ENCODE results near the gene GLB1L2. TPM values are rescaled to one million over a fixed set of nuclear protein-coding genes. Genes with fewer than 3 reads are reported as not detected.

Gene GLB1L2
- total RNA-seq, 1 experiment from 2014 or later = 19.0 TPM

- Mint-ChIP-seq H3K4me3 (ENCODE audit: low read depth, unreplicated experiment) (no peak overlapping the region), H3K27ac (ENCODE audit: unreplicated experiment) (no peak overlapping the region), H3K27me3 (ENCODE audit: unreplicated experiment) (peaks cover 28% of the 10 kb centered on the region), H3K36me3 (ENCODE audit: insufficient read depth, unreplicated experiment) (no peaks in the 10 kb centered on the region), H3K9me3 (ENCODE audit: low read depth, unreplicated experiment) (peaks cover 11% of the 10 kb centered on the region), H3K4me1 (ENCODE audit: low read depth, unreplicated experiment) (no peaks in the 10 kb centered on the region)
- TF ChIP-seq CTCF (IDR thresholded peaks at IDR 0.05; ENCODE audit: unreplicated experiment) = no peak
- intact Hi-C loops (cut with micrococcal nuclease; ENCODE audit: unreplicated experiment) = no loop called here
- BruUV-seq (replicated peaks) = no TSS peak
- no peak for DNase-seq
- CTCF ChIA-PET = interaction anchor here (0.8 kb wide), 1 partner anchor 11 kb away, joined by 3 read pairs; no protein-coding TSS in a partner anchor
These were observed 41.1 kb upstream of the GLB1L2 start for GRCh38 chr11:134290646-134291045.

DNA sequence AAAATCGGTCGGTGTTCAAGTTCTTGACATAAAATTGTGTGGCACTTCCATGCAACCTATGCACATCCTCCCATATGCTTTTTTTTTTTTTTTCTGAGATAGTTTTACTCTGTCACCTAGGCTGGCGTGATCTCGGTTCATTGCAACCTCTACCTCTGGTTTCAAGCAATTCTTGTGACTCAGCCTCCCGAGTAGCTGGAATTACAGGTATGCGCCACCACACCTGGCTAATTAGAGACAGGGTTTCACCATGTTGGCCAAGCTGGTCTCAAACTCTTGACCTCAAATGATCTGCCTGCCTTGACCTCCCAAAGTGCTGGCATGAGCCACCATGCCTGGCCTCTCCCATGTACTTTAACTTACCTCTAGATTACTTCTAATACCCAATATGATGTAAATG is 40.6 kb upstream of the GLB1L2 start:
- Mint-ChIP-seq H3K27ac (ENCODE audit: unreplicated experiment) (no peak overlapping the region), H3K36me3 (ENCODE audit: insufficient read depth, unreplicated experiment) (no peaks in the 10 kb centered on the region), H3K4me1 (ENCODE audit: low read depth, unreplicated experiment) (no peaks in the 10 kb centered on the region), H3K27me3 (ENCODE audit: unreplicated experiment) (peaks cover 28% of the 10 kb centered on the region), H3K9me3 (ENCODE audit: low read depth, unreplicated experiment) (peaks cover 11% of the 10 kb centered on the region), H3K4me3 (ENCODE audit: low read depth, unreplicated experiment) (no peak overlapping the region)
- CTCF ChIA-PET = interaction anchor here (0.8 kb wide), 1 partner anchor 12 kb away, joined by 3 read pairs; no protein-coding TSS in a partner anchor
- no peak for DNase-seq
- BruUV-seq (replicated peaks) = no TSS peak
- TF ChIP-seq CTCF (IDR thresholded peaks at IDR 0.05; ENCODE audit: unreplicated experiment) = no peak
- intact Hi-C loops (cut with micrococcal nuclease; ENCODE audit: unreplicated experiment) = no loop called here

GRCh38 chr11:134292661-134293060 is 39.1 kb upstream of the GLB1L2 start:
- CTCF ChIA-PET = no interaction called here
- H3K36me3 Mint-ChIP-seq (ENCODE audit: insufficient read depth, unreplicated experiment) = no peaks in the 10 kb centered on the region
- no peak overlapping the region for H3K4me3 Mint-ChIP-seq (ENCODE audit: low read depth, unreplicated experiment)
- no peak for TF ChIP-seq CTCF (IDR thresholded peaks at IDR 0.05; ENCODE audit: unreplicated experiment)
- intact Hi-C loops (cut with micrococcal nuclease; ENCODE audit: unreplicated experiment) = no loop called here
- H3K27ac Mint-ChIP-seq (ENCODE audit: unreplicated experiment) = no peak overlapping the region
- no peak for DNase-seq
- H3K4me1 Mint-ChIP-seq (ENCODE audit: low read depth, unreplicated experiment) = no peaks in the 10 kb centered on the region
- H3K9me3 Mint-ChIP-seq (ENCODE audit: low read depth, unreplicated experiment) = peaks cover 11% of the 10 kb centered on the region
- peaks cover 28% of the 10 kb centered on the region for H3K27me3 Mint-ChIP-seq (ENCODE audit: unreplicated experiment)
- BruUV-seq (replicated peaks) = no TSS peak

- no peak for DNase-seq
- no TSS peak for BruUV-seq (replicated peaks)
- TF ChIP-seq CTCF (IDR thresholded peaks at IDR 0.05; ENCODE audit: unreplicated experiment) = no peak
- Mint-ChIP-seq H3K27ac (ENCODE audit: unreplicated experiment) (no peak overlapping the region), H3K9me3 (ENCODE audit: low read depth, unreplicated experiment) (peaks cover 11% of the 10 kb centered on the region), H3K27me3 (ENCODE audit: unreplicated experiment) (peaks cover 31% of the 10 kb centered on the region), H3K4me1 (ENCODE audit: low read depth, unreplicated experiment) (no peaks in the 10 kb centered on the region), H3K4me3 (ENCODE audit: low read depth, unreplicated experiment) (no peak overlapping the region), H3K36me3 (ENCODE audit: insufficient read depth, unreplicated experiment) (no peaks in the 10 kb centered on the region)
- intact Hi-C loops (cut with micrococcal nuclease; ENCODE audit: unreplicated experiment) = no loop called here
- CTCF ChIA-PET = no interaction called here
These were observed 38.4 kb upstream of the GLB1L2 start for GRCh38 chr11:134293119-134294113.

Data from Calu3 (cell line).